NCI-H2171 treated with DMSO at 0.1 percent for 48 hours (cell line): ENCODE results near the gene GPR146.
"Not testable (repeated sequence)": the region's sequence is repeated elsewhere in the genome, so short reads cannot be mapped to it uniquely, and the experiment has no call there.

ENCODE experiments used
- DNase-seq: peaks from one replicate; lab custom pipeline; 2025; lab: John Stamatoyannopoulos, UW

GPR146 gene, protein sequence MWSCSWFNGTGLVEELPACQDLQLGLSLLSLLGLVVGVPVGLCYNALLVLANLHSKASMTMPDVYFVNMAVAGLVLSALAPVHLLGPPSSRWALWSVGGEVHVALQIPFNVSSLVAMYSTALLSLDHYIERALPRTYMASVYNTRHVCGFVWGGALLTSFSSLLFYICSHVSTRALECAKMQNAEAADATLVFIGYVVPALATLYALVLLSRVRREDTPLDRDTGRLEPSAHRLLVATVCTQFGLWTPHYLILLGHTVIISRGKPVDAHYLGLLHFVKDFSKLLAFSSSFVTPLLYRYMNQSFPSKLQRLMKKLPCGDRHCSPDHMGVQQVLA

GRCh38 chr7:1044189-1045068, at the start of gene GPR146:
TSS of gene GPR146 (plus strand) at chr7:1044546. CDS start at chr7:1057516, 12,970 bp downstream.
- DNase-seq: peak; percentile 92

DNA sequence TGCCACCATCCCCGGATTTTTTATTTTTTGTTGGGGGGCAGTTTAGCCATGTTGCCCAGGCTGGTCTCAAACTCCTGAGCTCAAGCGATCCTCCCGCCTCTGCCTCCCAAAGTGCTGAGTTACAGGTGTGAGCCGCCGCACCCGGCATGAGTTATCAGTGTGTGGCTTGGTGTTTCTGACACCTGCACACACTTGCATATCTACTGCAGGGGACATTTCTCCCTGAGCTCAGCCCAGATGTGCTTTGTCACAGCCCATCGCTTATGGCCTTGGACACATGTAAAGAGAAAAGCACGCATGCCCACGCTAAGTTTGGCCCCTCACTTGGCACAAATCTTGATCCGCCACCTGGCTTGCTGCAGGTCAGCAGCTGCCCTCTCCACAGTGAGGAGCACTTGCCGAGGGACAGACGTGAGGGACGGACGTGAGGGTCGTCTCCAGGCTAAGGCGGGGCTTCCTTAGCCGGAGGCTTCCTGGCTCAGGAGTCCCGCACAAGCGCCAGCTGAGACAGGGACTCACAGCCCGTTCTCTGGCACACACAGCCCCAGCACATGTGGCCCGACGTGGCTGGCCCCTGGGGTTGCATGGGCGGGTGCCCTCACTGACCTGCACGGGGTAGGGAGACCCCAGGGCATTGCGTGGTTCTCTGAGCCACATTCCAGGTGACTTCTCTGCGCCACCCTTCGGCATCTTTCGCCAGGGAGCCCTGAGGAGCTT, 49.6 kb upstream of the GPR146 start:
- DNase-seq: no peak

DNA sequence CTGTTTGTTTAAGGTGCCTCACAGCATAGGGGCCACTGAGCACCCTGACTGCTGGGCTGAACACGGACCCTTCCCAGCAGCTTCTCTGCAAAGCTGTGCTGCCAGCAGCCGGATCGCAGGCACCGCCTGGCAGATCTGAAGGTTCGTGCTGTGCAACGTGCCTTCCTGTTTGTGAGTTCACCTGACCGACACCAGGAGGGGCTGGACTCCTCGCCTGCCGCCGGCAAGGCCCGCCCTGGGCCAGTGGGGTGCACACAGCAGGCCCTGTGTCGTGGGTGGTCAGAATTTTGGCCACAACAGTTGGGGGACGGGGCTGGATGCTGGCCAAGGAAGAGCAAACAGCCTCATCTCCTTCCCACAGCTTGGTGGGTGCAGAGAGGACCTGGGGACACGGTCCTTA, 48.8 kb upstream of the GPR146 start:
- no peak for DNase-seq

GRCh38 chr7:996079-996872, 48.1 kb upstream of the GPR146 start:
- DNase-seq: no peak

DNA sequence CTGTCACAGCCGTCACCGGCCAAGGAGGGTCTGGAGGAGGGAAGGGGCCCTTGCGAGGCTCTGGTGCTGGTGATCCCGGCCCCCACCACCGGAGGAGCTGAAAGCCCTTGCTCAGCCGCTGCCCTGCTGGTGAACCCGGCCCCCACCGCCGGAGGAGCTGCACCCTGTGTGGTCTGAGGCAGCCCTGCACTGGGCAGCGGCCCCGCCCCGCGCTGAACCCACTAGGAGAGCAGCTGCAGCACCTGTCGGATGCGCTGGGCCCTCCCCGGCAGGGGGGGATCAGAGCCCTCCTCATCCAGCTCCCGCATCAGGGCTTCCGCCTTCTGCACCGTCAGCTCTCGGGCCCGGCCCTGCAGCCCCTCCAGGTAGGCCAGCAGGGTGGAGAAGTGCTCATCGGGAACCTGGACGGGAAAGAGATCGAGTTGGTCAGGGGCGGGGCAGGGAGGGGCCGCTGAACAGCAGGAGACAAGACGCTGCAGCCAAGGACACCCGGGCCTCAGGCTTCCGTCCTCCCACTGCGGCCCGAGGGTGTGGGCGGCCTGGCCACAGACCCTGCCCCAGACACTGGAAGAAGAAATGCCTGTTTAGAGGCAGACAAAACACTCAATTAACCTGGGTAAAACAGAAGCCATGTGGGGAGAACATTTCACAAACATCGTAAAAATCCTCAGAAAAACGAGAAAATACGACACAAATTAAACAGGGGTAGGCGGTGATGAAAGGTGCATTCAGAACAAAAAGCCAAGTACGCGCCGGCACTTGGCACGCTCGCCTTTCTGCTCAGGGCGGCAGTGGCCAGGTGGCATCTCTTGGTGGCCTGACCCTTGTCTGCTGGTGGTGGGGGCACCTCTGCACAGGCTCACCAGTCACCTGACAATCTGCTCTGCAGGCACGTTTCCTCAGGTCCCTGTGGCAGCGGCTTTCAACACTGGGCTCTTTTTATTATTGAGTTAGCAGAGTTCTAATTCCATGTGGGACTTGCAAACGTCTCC, 46.6 kb upstream of the GPR146 start:
- DNase-seq: no peak

GRCh38 chr7:999149-999879, 45.0 kb upstream of the GPR146 start:
- DNase-seq: no peak

GRCh38 chr7:999941-1000935, 44.1 kb upstream of the GPR146 start:
- DNase-seq: no peak

GRCh38 chr7:1001069-1001770, 43.1 kb upstream of the GPR146 start:
- peak; percentile 33 for DNase-seq

DNA sequence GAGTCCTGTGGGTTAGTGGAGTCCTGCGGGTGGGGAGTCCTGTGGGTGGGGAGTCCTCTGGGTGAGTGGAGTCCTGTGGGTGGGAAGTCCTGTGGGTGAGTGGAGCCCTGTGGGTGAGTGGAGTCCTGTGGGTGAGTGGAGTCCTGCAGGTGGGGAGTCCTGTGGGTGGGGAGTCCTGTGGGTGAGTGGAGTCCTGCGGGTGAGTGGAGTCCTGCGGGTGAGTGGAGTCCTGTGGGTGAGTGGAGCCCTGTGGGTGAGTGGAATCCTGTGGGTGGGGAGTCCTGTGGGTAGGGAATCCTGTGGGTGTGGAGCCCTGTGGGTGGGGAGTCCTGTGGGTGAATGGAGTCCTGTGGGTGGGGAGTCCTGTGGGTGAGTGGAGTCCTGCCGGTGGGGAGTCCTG, 42.3 kb upstream of the GPR146 start:
- not testable (repeated sequence) for DNase-seq

- DNase-seq: not testable (repeated sequence)
These were observed 41.9 kb upstream of the GPR146 start for GRCh38 chr7:1002445-1002844.

GRCh38 chr7:1004018-1004852, 40.1 kb upstream of the GPR146 start:
- no peak for DNase-seq

DNA sequence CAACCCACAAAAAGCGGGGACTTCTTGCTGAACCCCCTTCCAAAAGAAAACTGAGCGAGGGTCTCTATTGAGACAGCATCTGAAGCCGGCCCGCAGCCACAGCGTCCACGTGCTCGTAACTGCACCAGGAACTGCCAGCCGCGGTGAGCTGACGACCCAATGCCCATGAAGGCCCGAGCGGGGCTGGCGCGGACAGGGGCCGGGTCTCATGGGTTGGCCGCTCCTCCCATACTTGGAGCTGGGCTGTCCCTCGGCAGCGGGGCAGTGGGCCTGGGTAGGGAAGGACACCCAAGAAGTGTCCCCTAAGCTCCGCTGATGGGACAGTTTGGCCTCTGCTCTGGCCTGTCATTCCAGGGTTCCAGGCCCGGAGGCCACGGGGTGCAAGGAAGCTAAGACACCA, 39.0 kb upstream of the GPR146 start:
- DNase-seq: no peak

GRCh38 chr7:1007901-1008300, 36.4 kb upstream of the GPR146 start:
- no peak for DNase-seq

DNA sequence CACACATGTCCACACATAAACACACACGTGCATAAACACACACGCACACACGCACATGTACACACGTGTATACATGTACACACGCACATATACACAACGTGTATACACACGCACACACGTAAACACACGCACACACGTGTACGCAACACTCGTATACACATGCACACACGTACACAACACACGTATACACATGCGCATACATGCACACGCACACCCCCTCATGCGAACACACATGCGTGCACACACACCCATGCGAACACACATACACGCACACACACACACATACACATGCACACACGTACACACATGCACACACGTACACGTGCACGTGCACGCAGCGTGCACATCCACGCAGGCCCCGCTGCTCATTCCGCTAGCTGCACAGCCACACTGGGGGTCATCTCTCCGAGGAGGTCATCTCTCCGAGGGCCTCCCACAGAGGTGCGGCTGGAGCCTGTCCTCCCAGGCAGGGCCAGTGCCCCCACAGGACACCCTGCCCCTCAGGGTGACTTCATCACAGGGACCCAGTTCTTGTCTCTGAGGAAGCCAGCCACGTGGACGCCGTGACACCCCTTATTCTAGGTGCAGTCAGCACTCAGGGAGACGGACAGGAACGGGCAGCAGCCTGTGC, 35.5 kb upstream of the GPR146 start:
- no peak for DNase-seq

- no peak for DNase-seq
These were observed 34.6 kb upstream of the GPR146 start for GRCh38 chr7:1009747-1010146.

DNA sequence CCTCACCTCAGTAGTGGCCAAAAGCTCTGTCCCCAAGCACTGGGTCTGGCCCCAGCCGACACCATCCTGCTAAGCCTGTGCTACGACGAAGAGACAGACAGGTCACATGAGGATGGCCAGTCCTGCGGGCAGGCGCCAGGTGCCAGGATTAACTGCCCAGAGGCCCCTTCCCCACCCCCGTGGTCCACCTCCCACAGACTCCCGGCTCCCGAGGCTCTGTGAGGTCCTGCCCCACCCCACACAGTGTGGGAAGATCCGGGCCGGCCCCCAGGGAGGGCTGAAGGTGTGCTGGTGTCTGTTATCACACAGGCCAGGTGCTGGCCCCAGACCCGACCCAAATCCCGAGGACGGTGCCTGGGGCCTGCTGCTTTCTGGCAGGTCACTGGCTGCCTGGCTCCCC, 34.1 kb upstream of the GPR146 start:
- no peak for DNase-seq
